ENCODE measurements around the gene PPM1D.
"Not testable (repeated sequence)": the region's sequence is repeated elsewhere in the genome, so short reads cannot be mapped to it uniquely, and the experiment has no call there.

PPM1D gene

GRCh38 chr17:60661489-60661888 is 61.5 kb downstream of the PPM1D start:
- H3K9me3 Mint-ChIP-seq = no peaks in the 10 kb centered on the region
- H3K4me1 Mint-ChIP-seq = peaks cover 6% of the 10 kb centered on the region
- H3K27ac Mint-ChIP-seq = no peak overlapping the region
- no peaks in the 10 kb centered on the region for H3K27me3 Mint-ChIP-seq
- ATAC-seq (no peak), DNase-seq (no peak)
- no peak overlapping the region for H3K4me3 Mint-ChIP-seq

DNA sequence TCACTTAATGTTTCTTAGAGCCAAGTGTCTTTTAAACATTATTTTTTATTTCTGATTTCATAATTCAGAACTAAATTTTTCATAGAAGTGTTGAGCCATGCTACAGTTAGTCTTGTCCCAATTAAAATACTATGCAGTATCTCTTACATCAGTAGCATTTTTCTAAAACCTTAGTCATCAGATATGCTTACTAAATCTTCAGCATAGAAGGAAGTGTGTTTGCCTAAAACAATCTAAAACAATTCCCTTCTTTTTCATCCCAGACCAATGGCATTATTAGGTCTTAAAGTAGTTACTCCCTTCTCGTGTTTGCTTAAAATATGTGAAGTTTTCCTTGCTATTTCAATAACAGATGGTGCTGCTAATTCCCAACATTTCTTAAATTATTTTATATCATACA is 64.0 kb downstream of the PPM1D start:
- peaks cover 6% of the 10 kb centered on the region for H3K4me1 Mint-ChIP-seq
- no peak overlapping the region for H3K4me3 Mint-ChIP-seq
- ATAC-seq = no peak
- no peaks in the 10 kb centered on the region for H3K27me3 Mint-ChIP-seq
- no peak for DNase-seq
- no peaks in the 10 kb centered on the region for H3K9me3 Mint-ChIP-seq
- H3K27ac Mint-ChIP-seq = no peak overlapping the region

- no peak for ATAC-seq
- H3K4me1 Mint-ChIP-seq = peaks cover 6% of the 10 kb centered on the region
- H3K27ac Mint-ChIP-seq = no peak overlapping the region
- DNase-seq = no peak
- H3K4me3 Mint-ChIP-seq = no peak overlapping the region
- no peaks in the 10 kb centered on the region for H3K27me3 Mint-ChIP-seq
- no peaks in the 10 kb centered on the region for H3K9me3 Mint-ChIP-seq
These were observed 65.6 kb downstream of the PPM1D start for GRCh38 chr17:60665602-60666001.

- not testable (repeated sequence) for ATAC-seq, H3K4me1 Mint-ChIP-seq, H3K27me3 Mint-ChIP-seq, DNase-seq, H3K9me3 Mint-ChIP-seq, H3K27ac Mint-ChIP-seq, H3K4me3 Mint-ChIP-seq
These were observed 68.7 kb downstream of the PPM1D start for GRCh38 chr17:60668741-60669140.

DNA sequence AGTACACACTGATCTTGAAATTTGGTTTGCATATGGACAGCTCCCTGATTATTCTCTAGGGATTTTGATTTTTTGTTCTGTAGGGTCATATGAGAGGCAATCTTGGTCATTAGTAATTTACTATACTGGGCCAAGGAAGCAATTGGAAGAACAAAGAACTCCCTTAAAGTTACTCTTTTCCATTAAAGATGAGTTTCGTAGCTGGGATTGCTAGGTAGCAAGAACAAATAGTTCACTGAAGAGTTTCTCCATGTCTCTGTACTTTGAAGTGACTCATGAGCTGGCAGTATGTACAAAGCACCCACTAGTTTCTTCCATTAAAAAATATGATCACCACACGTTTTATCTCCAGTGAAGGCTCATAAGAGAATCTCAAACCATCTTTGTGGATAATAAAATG is 71.5 kb downstream of the PPM1D start:
- Mint-ChIP-seq H3K27me3 (no peaks in the 10 kb centered on the region), H3K27ac (no peak overlapping the region), H3K4me3 (no peak overlapping the region), H3K9me3 (peaks cover 0 to 6% of the 10 kb centered on the region in 2 donors), H3K4me1 (peaks cover 3% of the 10 kb centered on the region)
- ATAC-seq (no peak), DNase-seq (no peak)

DNA sequence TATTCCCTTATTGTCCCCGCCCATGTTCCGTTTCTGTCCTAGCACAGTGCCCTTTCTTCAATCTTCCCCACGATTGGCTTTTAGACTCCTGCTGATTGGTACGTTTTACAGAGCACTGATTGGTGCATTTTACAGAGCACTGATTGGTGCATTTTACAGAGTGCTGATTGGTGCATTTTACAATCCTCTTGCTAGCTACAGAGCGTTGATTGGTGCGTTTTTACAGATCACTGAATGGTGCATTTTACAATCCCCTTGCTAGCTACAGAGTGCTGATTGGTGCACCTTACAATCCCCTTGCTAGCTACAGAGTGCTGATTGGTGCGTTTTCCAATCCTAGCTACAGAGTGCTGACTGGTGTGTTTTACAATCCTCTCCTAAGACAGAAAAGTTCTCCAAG is 74.6 kb downstream of the PPM1D start:
- H3K4me1 Mint-ChIP-seq = peaks cover 23% of the 10 kb centered on the region
- H3K9me3 Mint-ChIP-seq, H3K4me3 Mint-ChIP-seq, ATAC-seq, H3K27ac Mint-ChIP-seq, DNase-seq, H3K27me3 Mint-ChIP-seq: not testable (repeated sequence)

DNA sequence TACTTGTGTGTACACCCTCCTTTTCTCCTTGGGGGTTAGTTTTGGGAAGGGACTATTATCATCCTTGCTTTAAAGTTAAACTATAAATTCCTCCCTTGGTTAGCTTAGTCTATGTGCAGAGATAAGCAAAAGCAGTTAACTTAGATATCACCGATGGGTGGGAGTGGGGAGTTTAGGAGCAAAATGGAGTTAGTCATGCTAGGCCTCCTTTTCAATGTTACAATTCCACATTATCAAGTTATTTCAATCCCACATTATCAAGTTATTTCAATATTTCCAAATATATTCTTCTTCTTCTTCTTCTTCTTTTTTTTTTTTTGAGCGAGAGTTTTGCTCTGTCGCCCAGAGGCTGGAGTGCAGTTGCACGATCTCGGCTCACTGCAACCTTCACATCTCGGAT is 76.0 kb downstream of the PPM1D start:
- no peaks in the 10 kb centered on the region for H3K27me3 Mint-ChIP-seq
- peaks cover 23% of the 10 kb centered on the region for H3K4me1 Mint-ChIP-seq
- H3K27ac Mint-ChIP-seq = no peak overlapping the region
- DNase-seq = no peak
- no peak for ATAC-seq
- H3K4me3 Mint-ChIP-seq = peak overlapping the region in 1 of 2 donors; percentile 8
- H3K9me3 Mint-ChIP-seq = peaks cover 0 to 6% of the 10 kb centered on the region in 2 donors

DNA sequence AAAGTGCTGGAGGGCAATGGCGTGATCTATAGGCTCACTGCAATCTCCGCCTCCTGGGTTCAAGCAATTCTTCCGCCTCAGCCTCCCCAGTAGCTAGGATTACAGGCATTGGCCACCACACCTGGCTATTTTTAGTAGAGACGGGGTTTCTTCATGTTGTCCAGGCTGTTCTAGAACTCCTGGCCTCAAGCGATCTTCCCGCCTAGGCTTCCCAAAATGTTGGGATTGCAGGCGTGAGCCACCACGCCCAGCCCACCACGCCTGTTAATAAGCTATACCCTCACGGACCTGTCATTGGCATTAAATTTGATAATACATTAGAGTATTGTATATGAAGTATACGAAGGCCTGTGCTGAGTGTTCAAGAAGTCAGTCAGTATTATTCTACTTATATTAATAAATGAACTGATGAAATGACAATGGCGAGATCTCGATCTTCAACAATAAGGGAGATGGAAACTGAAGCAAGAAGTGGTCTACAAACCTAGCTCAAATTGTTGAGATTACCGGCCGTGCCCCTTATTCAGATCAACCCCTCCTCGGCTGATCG is 76.8 kb downstream of the PPM1D start:
- no peak for DNase-seq
- no peaks in the 10 kb centered on the region for H3K27me3 Mint-ChIP-seq
- peak overlapping the region; percentile 53 to 98 for H3K27ac Mint-ChIP-seq
- no peak for ATAC-seq
- H3K4me1 Mint-ChIP-seq = peaks cover 23% of the 10 kb centered on the region
- peak overlapping the region; percentile 95 to 96 for H3K4me3 Mint-ChIP-seq
- peaks cover 0 to 6% of the 10 kb centered on the region in 2 donors for H3K9me3 Mint-ChIP-seq

DNA sequence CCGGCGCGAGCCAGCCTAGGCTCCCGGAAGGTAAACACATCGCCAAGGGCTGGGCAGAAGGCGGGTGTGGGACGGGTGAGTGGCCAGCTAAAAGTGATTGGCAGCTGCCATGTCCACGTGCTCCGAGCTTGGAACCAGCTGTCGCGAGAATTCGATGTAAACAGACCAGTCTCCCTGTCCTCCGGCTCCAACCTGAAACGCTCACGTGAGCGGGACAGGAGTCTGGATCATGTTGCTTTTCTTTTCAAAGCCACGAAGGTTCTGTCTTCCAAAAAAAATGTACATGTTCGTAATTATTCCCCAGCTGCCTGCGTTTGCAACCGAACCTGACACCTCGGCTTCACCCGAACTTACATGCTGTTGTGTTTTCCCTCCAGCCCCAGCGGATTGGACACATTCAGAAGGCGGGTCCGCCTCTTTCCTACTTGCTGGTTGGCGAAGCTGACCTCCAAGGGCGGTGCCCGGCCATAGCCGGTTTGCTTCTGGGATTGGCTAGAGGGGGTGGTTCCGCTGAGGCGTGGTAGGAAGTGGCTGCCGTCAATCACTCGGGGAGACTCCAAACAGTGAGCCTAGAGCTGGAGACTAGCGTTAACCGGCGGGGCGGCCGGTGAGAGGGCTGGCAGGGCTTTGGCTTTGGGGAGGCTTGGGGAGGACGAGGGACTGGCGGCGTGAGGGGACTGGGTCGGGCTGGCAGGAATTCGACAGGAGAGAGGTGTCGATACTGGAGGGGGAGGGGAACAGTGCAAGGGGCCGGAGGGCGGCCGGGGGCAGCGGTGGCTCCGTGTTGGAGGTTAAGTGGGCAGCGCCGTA is 77.5 kb downstream of the PPM1D start, which contains the start of gene BCAS3:
BCAS3 (plus strand) TSS at position 544 of the 810 bp plus-strand sequence.
- ATAC-seq (peak; percentile 98), DNase-seq (peak; percentile 95 to 98)
- Mint-ChIP-seq H3K4me1 (peaks cover 23% of the 10 kb centered on the region), H3K4me3 (peak within 1 kb of the TSS; percentile 95 to 96), H3K27ac (peak within 1 kb of the TSS; percentile 97 to 98), H3K27me3 (no peaks in the 10 kb centered on the region), H3K9me3 (peaks cover 0 to 6% of the 10 kb centered on the region in 2 donors)

- H3K4me1 Mint-ChIP-seq = peaks cover 23% of the 10 kb centered on the region
- no peak for DNase-seq
- H3K27ac Mint-ChIP-seq = peak overlapping the region; percentile 97 to 98
- ATAC-seq = peak; percentile 1
- no peaks in the 10 kb centered on the region for H3K27me3 Mint-ChIP-seq
- H3K9me3 Mint-ChIP-seq = peaks cover 0 to 6% of the 10 kb centered on the region in 2 donors
- peak overlapping the region; percentile 95 to 96 for H3K4me3 Mint-ChIP-seq
These were observed 78.1 kb downstream of the PPM1D start for GRCh38 chr17:60678118-60678444.

GRCh38 chr17:60679287-60679686 is 79.3 kb downstream of the PPM1D start:
- DNase-seq (no peak), ATAC-seq (no peak)
- Mint-ChIP-seq H3K27me3 (no peaks in the 10 kb centered on the region), H3K4me3 (peak overlapping the region in 1 of 2 donors; percentile 27), H3K9me3 (peaks cover 0 to 6% of the 10 kb centered on the region in 2 donors), H3K27ac (no peak overlapping the region), H3K4me1 (peaks cover 23% of the 10 kb centered on the region)

DNA sequence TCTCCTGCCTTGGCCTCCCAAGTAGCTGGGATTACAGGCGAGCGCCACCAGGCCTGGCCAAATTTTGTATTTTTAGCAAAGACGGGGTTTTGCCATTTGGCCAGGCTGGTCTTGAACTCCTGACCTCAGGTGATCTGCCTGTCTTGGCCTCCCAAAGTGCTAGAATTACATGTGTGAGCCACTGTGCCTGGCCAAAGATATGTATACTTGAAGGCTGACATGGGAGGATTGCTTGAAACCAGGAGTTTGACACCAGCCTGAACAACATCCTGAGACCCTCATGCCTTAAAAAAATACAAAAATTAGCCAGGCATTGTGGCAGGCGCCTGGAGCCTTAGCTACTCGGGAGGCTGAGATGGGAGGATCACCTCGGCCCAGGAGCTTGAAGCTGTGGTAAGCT is 80.8 kb downstream of the PPM1D start:
- H3K27me3 Mint-ChIP-seq = no peaks in the 10 kb centered on the region
- DNase-seq (no peak), ATAC-seq (no peak)
- no peak overlapping the region for H3K4me3 Mint-ChIP-seq
- H3K27ac Mint-ChIP-seq = no peak overlapping the region
- H3K9me3 Mint-ChIP-seq = no peaks in the 10 kb centered on the region
- H3K4me1 Mint-ChIP-seq = peaks cover 23% of the 10 kb centered on the region

GRCh38 chr17:60685437-60685836 is 85.4 kb downstream of the PPM1D start:
- ATAC-seq (no peak), DNase-seq (no peak)
- Mint-ChIP-seq H3K27me3 (no peaks in the 10 kb centered on the region), H3K4me1 (no peaks in the 10 kb centered on the region), H3K9me3 (no peaks in the 10 kb centered on the region), H3K27ac (no peak overlapping the region), H3K4me3 (no peak overlapping the region)

DNA sequence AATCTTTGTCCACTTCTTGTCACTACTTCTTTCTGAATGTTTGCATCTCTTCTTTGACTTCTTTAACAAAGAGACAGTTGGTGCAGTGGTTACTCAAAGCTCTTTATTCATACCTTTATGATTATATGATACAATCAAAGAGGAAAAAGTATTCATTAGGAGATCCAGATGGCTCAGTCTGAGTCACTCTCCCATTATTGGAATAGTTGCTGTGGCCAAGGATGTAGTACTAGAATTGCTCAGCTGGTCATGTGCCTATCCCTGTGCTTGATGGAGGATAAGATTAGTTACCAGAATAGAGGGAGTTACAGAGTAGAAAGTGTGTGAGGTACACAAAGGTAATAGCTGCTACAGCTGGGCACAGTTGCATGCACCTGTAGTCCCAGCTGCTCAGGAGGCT is 96.0 kb downstream of the PPM1D start:
- H3K4me3 Mint-ChIP-seq = no peak overlapping the region
- H3K27ac Mint-ChIP-seq = no peak overlapping the region
- ATAC-seq (no peak), DNase-seq (no peak)
- H3K27me3 Mint-ChIP-seq = no peaks in the 10 kb centered on the region
- H3K4me1 Mint-ChIP-seq = no peaks in the 10 kb centered on the region
- H3K9me3 Mint-ChIP-seq = no peaks in the 10 kb centered on the region

DNA sequence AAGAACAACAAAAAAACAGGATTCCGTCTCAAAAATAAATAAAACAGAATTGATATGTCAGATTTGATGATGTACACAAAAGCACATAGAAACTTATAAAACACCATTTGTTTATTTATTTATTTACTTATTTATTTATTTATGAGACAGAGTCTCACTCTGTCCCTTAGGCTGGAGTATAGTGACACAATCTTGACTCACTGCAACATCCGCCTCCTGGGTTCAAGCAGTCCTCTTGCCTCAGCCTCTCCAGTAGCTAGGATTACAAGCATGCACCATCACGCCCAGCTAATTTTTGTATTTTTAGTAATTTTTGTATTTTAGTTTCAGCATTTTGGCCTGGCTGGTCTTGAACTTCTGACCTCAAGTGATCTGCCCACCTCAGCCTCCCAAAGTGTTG is 99.1 kb downstream of the PPM1D start:
- Mint-ChIP-seq H3K4me1 (no peaks in the 10 kb centered on the region), H3K9me3 (no peaks in the 10 kb centered on the region), H3K4me3 (no peak overlapping the region), H3K27ac (no peak overlapping the region), H3K27me3 (no peaks in the 10 kb centered on the region)
- no peak for ATAC-seq
- DNase-seq = no peak

DNA sequence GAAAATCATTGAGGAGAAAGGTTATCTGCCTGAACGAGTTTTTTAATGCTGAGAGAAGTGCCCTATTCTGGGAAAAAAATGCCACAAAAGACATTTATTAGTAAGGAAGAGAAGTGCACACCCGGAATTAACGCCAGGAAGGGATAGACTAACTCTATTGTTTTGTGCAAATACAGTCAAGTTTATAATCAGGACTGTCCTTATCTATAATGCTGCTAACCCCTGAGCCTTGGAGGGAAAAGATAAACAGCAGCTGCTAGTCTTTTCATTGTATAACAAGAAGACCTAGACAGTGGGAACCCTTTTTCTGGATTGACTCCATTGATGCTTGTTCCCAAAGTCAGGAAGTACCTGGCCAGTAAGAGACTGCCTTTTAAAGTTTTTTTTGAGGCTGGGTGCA is 104.2 kb downstream of the PPM1D start:
- no peaks in the 10 kb centered on the region for H3K27me3 Mint-ChIP-seq
- no peaks in the 10 kb centered on the region for H3K4me1 Mint-ChIP-seq
- ATAC-seq = no peak
- H3K9me3 Mint-ChIP-seq = no peaks in the 10 kb centered on the region
- H3K4me3 Mint-ChIP-seq = no peak overlapping the region
- no peak overlapping the region for H3K27ac Mint-ChIP-seq
- DNase-seq = no peak
